CD4-positive, alpha-beta T cell (primary cell): ENCODE measurements around the gene NCKAP5. TPM values are rescaled to one million over a fixed set of nuclear protein-coding genes. Genes with fewer than 3 reads are reported as not detected.

Experiments
- ATAC-seq: fragments of 200-7000 bp; cut with Tn5 transposase; one replicate; pipeline ENCODE4 v1.10.0; 2022; ENCODE audit warnings: mild to moderate bottlenecking; ENCODE audit not compliant: poor library complexity
- CTCF ChIA-PET: fragments of 350-600 bp; sonication (Branson Sonifier 250); formaldehyde crosslinking; loops from one replicate; lab custom pipeline; 2021; ENCODE audit warnings: antibody characterized with exemption, inconsistent platforms; lab: Charles Lee
- POLR2A ChIA-PET: fragments of 350-600 bp; sonication (Branson Sonifier 250); formaldehyde crosslinking; loops from one replicate; lab custom pipeline; 2021; ENCODE audit warnings: antibody characterized with exemption, inconsistent platforms; lab: Charles Lee
- DNase-seq, 14 experiments: peaks; one replicate each; pipeline ENCODE4 v3.0.0-alpha.2; 2013 to 2020; ENCODE audit warnings: mixed read lengths in 2 of 14
- H3K27ac ChIP-seq, 2 donors: one replicate each; pipeline versions ENCODE4 v1.5.1 to v1.7.0; 2013; ENCODE audit warnings: low read length in 2 of 2, low read depth in 1 of 2, mild to moderate bottlenecking in 1 of 2
- H3K27me3 ChIP-seq, 2 experiments: 1 replicate in 1 of 2; 2 replicates in 1 of 2; pipeline versions ENCODE4 v1.6.1 to v1.7.0; 2013; ENCODE audit warnings: low read length in 2 of 2, control low read depth in 1 of 2, mild to moderate bottlenecking in 1 of 2, moderate library complexity in 1 of 2; ENCODE audit not compliant: insufficient read depth in 2 of 2, control insufficient read depth in 1 of 2
- H3K36me3 ChIP-seq: one replicate; pipeline ENCODE4 v1.6.1; 2013; ENCODE audit warnings: low read length, control low read depth; ENCODE audit not compliant: insufficient read depth
- H3K4me1 ChIP-seq: one replicate; pipeline ENCODE4 v1.6.1; 2013; ENCODE audit warnings: low read length, control low read depth; ENCODE audit not compliant: insufficient read depth
- H3K4me3 ChIP-seq: one replicate; pipeline ENCODE4 v1.5.1; 2013; ENCODE audit warnings: mild to moderate bottlenecking, low read length, moderate library complexity
- H3K9me3 ChIP-seq, 2 experiments: 1 replicate in 1 of 2; 2 replicates in 1 of 2; pipeline versions ENCODE4 v1.6.1 to v1.7.0; 2013; ENCODE audit warnings: low read length in 2 of 2, mild to moderate bottlenecking in 2 of 2, control low read depth in 1 of 2, moderate library complexity in 1 of 2; ENCODE audit not compliant: control insufficient read depth in 1 of 2, insufficient read depth in 1 of 2
- H3K27ac Mint-ChIP-seq: one replicate; pipeline ENCODE4 v1.8.0; 2020; ENCODE audit warnings: mixed read lengths
- H3K27me3 Mint-ChIP-seq: one replicate; pipeline ENCODE4 v1.8.0; 2021; ENCODE audit warnings: mixed read lengths
- H3K36me3 Mint-ChIP-seq: one replicate; pipeline ENCODE4 v1.8.0; 2021; ENCODE audit warnings: low read depth, mixed read lengths
- H3K4me1 Mint-ChIP-seq: one replicate; pipeline ENCODE4 v1.8.0; 2021; ENCODE audit warnings: low read depth, mixed read lengths
- H3K4me3 Mint-ChIP-seq: one replicate; pipeline ENCODE4 v1.8.0; 2020; ENCODE audit warnings: mild to moderate bottlenecking, mixed read lengths
- H3K9me3 Mint-ChIP-seq: one replicate; pipeline ENCODE4 v1.8.0; 2020; ENCODE audit warnings: mixed read lengths
- CTCF ChIP-seq: fragments of 200-600 bp; IDR thresholded peaks from one replicate; pipeline ENCODE4 v1.8.0; 2022; ENCODE audit warnings: antibody characterized with exemption, mild to moderate bottlenecking
- intact Hi-C, 2 experiments: fragments of 100-400 bp; cut with DNase I in 1 of 2; cut with micrococcal nuclease in 1 of 2; formaldehyde crosslinking; loops; one replicate each; pipeline versions ENCODE4 v1.15.1 to v1.9.0; 2023 to 2025; cut with DNase I, micrococcal nuclease
- total RNA-seq, 174 experiments: library from RNA in 2 of 174; stranded (reverse) in 2 of 174; gene quantifications; one replicate each; pipeline ENCODE4 v1.2.3 and lab custom pipeline; 2021 to 2026

Gene NCKAP5
- total RNA-seq, 2 experiments from 2014 or later: not detected

GRCh38 chr2:133571249-133571648, 3.0 kb upstream of the NCKAP5 start:
- no peak for TF ChIP-seq CTCF
- POLR2A ChIA-PET: no interaction called here
- intact Hi-C loops: no loop called here

GRCh38 chr2:133570542-133570941, 2.3 kb upstream of the NCKAP5 start:
- TF ChIP-seq CTCF: no peak
- Histone ChIP-seq H3K4me3 (no peak overlapping the region), H3K27ac (no peak overlapping the region), H3K9me3 (peaks cover 0 to 3% of the 10 kb centered on the region in 2 experiments), H3K36me3 (no peaks in the 10 kb centered on the region), H3K4me1 (no peaks in the 10 kb centered on the region), H3K27me3 (peaks cover 2 to 4% of the 10 kb centered on the region in 2 experiments)
- H3K4me1 Mint-ChIP-seq: no peaks in the 10 kb centered on the region
- ChIA-PET CTCF (no interaction called here), POLR2A (no interaction called here)
- no peak overlapping the region for H3K27ac Mint-ChIP-seq
- H3K4me3 Mint-ChIP-seq: no peak overlapping the region
- no peaks in the 10 kb centered on the region for H3K9me3 Mint-ChIP-seq
- no peaks in the 10 kb centered on the region for H3K36me3 Mint-ChIP-seq
- peaks cover 24% of the 10 kb centered on the region for H3K27me3 Mint-ChIP-seq
- ATAC-seq (no peak), DNase-seq (no peak)
- intact Hi-C loops: no loop called here

More at GRCh38 chr2:133571249-133571648, 3.0 kb upstream of the NCKAP5 start:
- Histone ChIP-seq H3K27me3 (peaks cover 0 to 2% of the 10 kb centered on the region in 2 experiments), H3K36me3 (no peaks in the 10 kb centered on the region), H3K4me1 (no peaks in the 10 kb centered on the region), H3K4me3 (no peak overlapping the region), H3K27ac (no peak overlapping the region), H3K9me3 (peaks cover 0 to 3% of the 10 kb centered on the region in 2 experiments)
- Mint-ChIP-seq H3K27me3 (peaks cover 18% of the 10 kb centered on the region), H3K4me3 (no peak overlapping the region), H3K4me1 (no peaks in the 10 kb centered on the region), H3K9me3 (no peaks in the 10 kb centered on the region), H3K36me3 (no peaks in the 10 kb centered on the region), H3K27ac (no peak overlapping the region)
- no peak for ATAC-seq
- CTCF ChIA-PET: no interaction called here
- no peak for DNase-seq

- Mint-ChIP-seq H3K27me3 (peaks cover 31% of the 10 kb centered on the region), H3K4me1 (no peaks in the 10 kb centered on the region), H3K9me3 (no peaks in the 10 kb centered on the region), H3K36me3 (no peaks in the 10 kb centered on the region), H3K27ac (no peak overlapping the region), H3K4me3 (no peak overlapping the region)
- Histone ChIP-seq H3K4me3 (no peak overlapping the region), H3K27me3 (peaks cover 2 to 4% of the 10 kb centered on the region in 2 experiments), H3K9me3 (peaks cover 0 to 3% of the 10 kb centered on the region in 2 experiments), H3K36me3 (no peaks in the 10 kb centered on the region), H3K4me1 (no peaks in the 10 kb centered on the region), H3K27ac (no peak overlapping the region)
- ATAC-seq: no peak
- intact Hi-C loops: no loop called here
- ChIA-PET CTCF (no interaction called here), POLR2A (no interaction called here)
- TF ChIP-seq CTCF: no peak
- DNase-seq: no peak
These were observed 1.1 kb upstream of the NCKAP5 start for GRCh38 chr2:133569286-133569830.
